HCT116 (cell line): ENCODE results near the gene ERAP2. TPM values are rescaled to one million over a fixed set of nuclear protein-coding genes. Genes with fewer than 3 reads are reported as not detected.

Experiments
- ATAC-seq: fragments of 200-7000 bp; cut with Tn5 transposase; 2 replicates; pipeline ENCODE4 v1.9.1; 2020; ENCODE audit warnings: mild to moderate bottlenecking, moderate library complexity
- BruUV-seq: library from RNA; stranded (reverse); fragments of 400-500 nt; replicated peaks from 2 replicates; lab custom pipeline; 2021; lab: Mats Ljungman, UMichigan
- CTCF ChIA-PET: fragments of 300-600 bp; sonication (Branson Sonifier 250); formaldehyde crosslinking; loops from one replicate; lab custom pipeline; 2021; ENCODE audit warnings: antibody characterized with exemption; lab: Charles Lee
- POLR2A ChIA-PET: fragments of 300-600, 350-600 bp; sonication (Branson Sonifier 250); formaldehyde crosslinking; loops from one replicate; lab custom pipeline; 2021; ENCODE audit warnings: antibody characterized with exemption; lab: Charles Lee
- RAD21 ChIA-PET, 2 experiments: fragments of 300-600 bp; sonication (Branson Sonifier 250); formaldehyde crosslinking; loops; one replicate each; lab custom pipeline; 2023; ENCODE audit warnings: low total read pairs in 2 of 2; ENCODE audit not compliant: uncharacterized antibody in 2 of 2, unreplicated experiment in 2 of 2, low non-redundant PET in 1 of 2; lab: Charles Lee
- DNase-seq: peaks from one replicate; pipeline ENCODE4 v3.0.0-alpha.2; 2010; ENCODE audit warnings: low read depth, low spot score
- H2AFZ ChIP-seq: fragments of 200-600 bp; shearing (Covaris generic), sonication (generic); 2 replicates; pipeline ENCODE4 v1.6.1; 2017; ENCODE audit warnings: low read depth, mixed run types, mixed read lengths, antibody characterized with exemption, low read length; ENCODE audit not compliant: poor library complexity, severe bottlenecking
- H3K27ac ChIP-seq: 2 replicates; pipeline ENCODE4 v1.5.1; 2012; ENCODE audit warnings: low read depth, low read length
- H3K27me3 ChIP-seq: fragments of 200-600 bp; sonication (generic); 2 replicates; pipeline ENCODE4 v1.6.1; 2016; ENCODE audit warnings: mixed run types, low read length, mixed read lengths; ENCODE audit not compliant: insufficient read depth
- H3K36me3 ChIP-seq, 2 experiments: fragments of 200-500 bp in 1 of 2; fragments of 200-600 bp in 1 of 2; sonication (Bioruptor generic) in 1 of 2; sonication (generic) in 1 of 2; 2 replicates each; pipeline versions ENCODE4 v1.5.1 to v1.6.1; 2014 to 2016; ENCODE audit warnings: low read length in 2 of 2, inconsistent platforms in 1 of 2, mixed read lengths in 1 of 2, mixed run types in 1 of 2; ENCODE audit not compliant: insufficient read depth in 2 of 2, control insufficient read depth in 1 of 2
- H3K4me1 ChIP-seq, 2 experiments: fragments of 200-600 bp in 1 of 2; sonication (generic) in 1 of 2; 2 replicates each; pipeline versions ENCODE4 v1.5.1 to v1.6.1; 2012 to 2017; ENCODE audit warnings: low read length in 2 of 2, inconsistent platforms in 1 of 2, mild to moderate bottlenecking in 1 of 2, mixed read lengths in 1 of 2, mixed run types in 1 of 2, moderate library complexity in 1 of 2; ENCODE audit not compliant: insufficient read depth in 2 of 2, control insufficient read depth in 1 of 2
- H3K4me2 ChIP-seq: fragments of 200-600 bp; sonication (generic); 2 replicates; pipeline ENCODE4 v1.6.1; 2017; ENCODE audit warnings: mixed run types, low read length, mixed read lengths
- H3K4me3 ChIP-seq, 2 experiments: fragments of 200-600 bp in 1 of 2; sonication (generic) in 1 of 2; replicated peaks in 1 of 2; 2 replicates each; pipeline ENCODE4 v1.5.1; 2011 to 2016; ENCODE audit warnings: low read length in 2 of 2, control low read depth in 1 of 2, low read depth in 1 of 2, mild to moderate bottlenecking in 1 of 2, mixed read lengths in 1 of 2, mixed run types in 1 of 2
- H3K79me2 ChIP-seq: fragments of 200-600 bp; sonication (generic); 2 replicates; pipeline ENCODE4 v1.6.1; 2017; ENCODE audit warnings: mild to moderate bottlenecking, mixed run types, low read length, moderate library complexity, mixed read lengths; ENCODE audit not compliant: insufficient read depth
- H3K9ac ChIP-seq: fragments of 200-600 bp; sonication (generic); 2 replicates; pipeline ENCODE4 v1.6.1; 2016; ENCODE audit warnings: low read length, mixed read lengths
- H3K9me2 ChIP-seq: fragments of 200-600 bp; sonication (generic), shearing (Covaris generic); 2 replicates; pipeline ENCODE4 v1.6.1; 2017; ENCODE audit warnings: mixed run types, mild to moderate bottlenecking, moderate library complexity; ENCODE audit not compliant: insufficient read depth
- H3K9me3 ChIP-seq, 2 experiments: fragments of 200-500 bp in 1 of 2; fragments of 200-600 bp in 1 of 2; sonication (Bioruptor generic) in 1 of 2; sonication (generic) in 1 of 2; 2 replicates each; pipeline ENCODE4 v1.6.1; 2014 to 2017; ENCODE audit warnings: low read length in 2 of 2, mixed read lengths in 2 of 2, inconsistent platforms in 1 of 2, low read depth in 1 of 2, mild to moderate bottlenecking in 1 of 2, mixed run types in 1 of 2, moderate library complexity in 1 of 2; ENCODE audit not compliant: control insufficient read depth in 1 of 2, insufficient read depth in 1 of 2
- H4K20me1 ChIP-seq: fragments of 200-600 bp; sonication (generic), shearing (Covaris generic); 2 replicates; pipeline ENCODE4 v1.6.1; 2017; ENCODE audit warnings: mixed run types, mild to moderate bottlenecking, moderate library complexity; ENCODE audit not compliant: insufficient read depth
- CBX3 ChIP-seq: IDR thresholded peaks from 2 replicates; pipeline ENCODE4 v1.6.1; 2012; ENCODE audit warnings: low read depth
- CTCF ChIP-seq, 3 experiments: fragments of 200-600 bp in 1 of 3; sonication (generic) in 1 of 3; IDR thresholded peaks in 2 of 3; conservative IDR thresholded peaks in 1 of 3; 2 replicates each; pipeline ENCODE4 v1.5.1; 2012 to 2017; ENCODE audit warnings: low read depth in 2 of 3, low read length in 2 of 3, antibody characterized with exemption in 1 of 3, borderline replicate concordance in 1 of 3, control low read depth in 1 of 3, mild to moderate bottlenecking in 1 of 3, mixed read lengths in 1 of 3, mixed run types in 1 of 3, moderate library complexity in 1 of 3; ENCODE audit not compliant: insufficient read depth in 1 of 3
- FOSL1 ChIP-seq: IDR thresholded peaks from 2 replicates; pipeline ENCODE4 v1.6.1; 2012; ENCODE audit warnings: low read depth
- POLR2AphosphoS5 ChIP-seq: IDR thresholded peaks from 2 replicates; pipeline ENCODE4 v1.6.1; 2011; ENCODE audit warnings: mild to moderate bottlenecking, low read depth, low read length, moderate library complexity
- ZBTB33 ChIP-seq: IDR thresholded peaks from 2 replicates; pipeline ENCODE4 v1.6.1; 2011; ENCODE audit warnings: mild to moderate bottlenecking, low read length, moderate library complexity; ENCODE audit not compliant: insufficient replicate concordance; ENCODE audit errors: extremely low read depth
- ZFX ChIP-seq: fragments of 450-650 bp; IDR thresholded peaks from 2 replicates; pipeline ENCODE4 v1.6.1; 2017
- intact Hi-C: fragments of 100-400 bp; cut with micrococcal nuclease; formaldehyde crosslinking; loops from 2 replicates; pipeline ENCODE4 v1.10.0; 2022
- total RNA-seq: library from RNA; stranded (reverse); gene quantifications from one replicate; pipeline ENCODE4 v1.2.1, GENCODE V29; 2021; ENCODE audit not compliant: unreplicated experiment

ERAP2 gene
- total RNA-seq, 1 experiment from 2014 or later = 2.2 TPM

- intact Hi-C loops = no loop called here
- POLR2A ChIA-PET = no interaction called here
- no peak for TF ChIP-seq POLR2AphosphoS5
- no peak for TF ChIP-seq CTCF (IDR thresholded peaks at IDR 0.05 in 2 of 3, conservative IDR thresholded peaks at IDR 0.05 in 1 of 3; ENCODE audit: borderline replicate concordance in 1 of 3, insufficient read depth in 1 of 3, low read depth in 2 of 3, low read length in 2 of 3)
- TF ChIP-seq, all 23 proteins: peak for 0
- no peak overlapping the region for H3K4me2 ChIP-seq
- no peaks in the 10 kb centered on the region for H3K9me2 ChIP-seq
- CTCF ChIA-PET = no interaction called here
- peaks cover 40% of the 10 kb centered on the region for H3K79me2 ChIP-seq
- 0 out of 2 replicates have a peak, but pooled peaks cover 5% of the 10 kb centered on the region for H4K20me1 ChIP-seq
- H3K27me3 ChIP-seq = no peaks in the 10 kb centered on the region
- no peak overlapping the region for H3K9ac ChIP-seq
- H3K4me3 ChIP-seq = no peak overlapping the region
- no peaks in the 10 kb centered on the region for H3K9me3 ChIP-seq
- RAD21 ChIA-PET = no interaction called here
- DNase-seq = no peak
- no peaks in the 10 kb centered on the region; a peak in 1 of 4 replicates for H3K4me1 ChIP-seq
- H3K36me3 ChIP-seq = no peaks in the 10 kb centered on the region
- no TSS peak for BruUV-seq
- no peak overlapping the region for H2AFZ ChIP-seq
- H3K27ac ChIP-seq = no peak overlapping the region
- ATAC-seq = no peak
These were observed 76.9 kb downstream of the ERAP2 start for GRCh38 chr5:96952974-96953730.

GRCh38 chr5:96957254-96958049, 81.2 kb downstream of the ERAP2 start:
- Histone ChIP-seq H3K27ac (no peak overlapping the region), H3K9me3 (no peaks in the 10 kb centered on the region), H3K27me3 (no peaks in the 10 kb centered on the region), H3K9me2 (peaks cover 3% of the 10 kb centered on the region; the same call in 1 of the 2 replicates), H3K4me3 (no peak overlapping the region), H4K20me1 (0 out of 2 replicates have a peak, but pooled peaks cover 5% of the 10 kb centered on the region), H3K36me3 (no peaks in the 10 kb centered on the region), H3K79me2 (peaks cover 33% of the 10 kb centered on the region), H3K4me1 (no peaks in the 10 kb centered on the region; a peak in 1 of 4 replicates), H3K9ac (no peak overlapping the region), H2AFZ (no peak overlapping the region), H3K4me2 (no peak overlapping the region)
- intact Hi-C loops = no loop called here
- ATAC-seq = no peak
- TF ChIP-seq FOSL1 (no peak), ZFX (no peak), CBX3 (no peak), ZBTB33 (no peak)
- no peak for DNase-seq
- ChIA-PET RAD21 (no interaction called here), CTCF (no interaction called here), POLR2A (no interaction called here)
- BruUV-seq = no TSS peak
